ENCODE measurements around the gene KCNT1. TPM values are rescaled to one million over a fixed set of nuclear protein-coding genes. Genes with fewer than 3 reads are reported as not detected.

Gene KCNT1
- polyA plus RNA-seq, 1 experiment = not detected

DNA sequence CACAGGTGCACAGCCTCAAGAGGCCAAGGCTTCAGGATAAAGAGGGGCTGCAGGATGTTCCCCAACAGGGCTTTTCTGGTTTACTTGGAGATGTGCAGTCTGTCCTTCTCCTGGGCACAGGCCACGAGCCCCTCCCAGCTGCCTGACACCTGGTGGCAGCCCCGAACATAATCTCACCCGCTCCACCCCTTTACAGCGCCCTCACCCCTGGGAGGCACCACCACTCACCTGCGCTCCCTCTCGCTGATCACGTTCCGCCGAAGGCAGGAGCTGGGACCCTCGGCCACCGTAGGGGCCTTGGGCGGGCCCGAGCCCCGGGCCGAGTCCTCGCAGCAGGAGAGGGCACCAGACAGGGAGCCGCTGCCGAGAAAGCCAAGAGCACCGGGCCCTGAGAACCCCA lies 3.2 kb upstream of the KCNT1 start:
- POLR2A ChIA-PET = no interaction called here
- H3K27me3 ChIP-seq (ENCODE audit: control insufficient read depth, insufficient read depth, low read length) = peaks cover 8% of the 10 kb centered on the region
- H3K9me3 ChIP-seq (ENCODE audit: control insufficient read depth, insufficient read depth, low read length) = no peaks in the 10 kb centered on the region; the same call in 1 of the 2 replicates
- H3K4me3 ChIP-seq (ENCODE audit: low read depth, low read length) = no peak overlapping the region
- CTCF ChIA-PET = interaction anchor here (0.6 kb wide), 1 partner anchor 59 kb away, joined by 4 read pairs; the partner anchor contains the start of gene GLT6D1
- no peak for DNase-seq (ENCODE audit: low read depth, low spot score)
- TF ChIP-seq CTCF (IDR thresholded peaks at IDR 0.05; ENCODE audit: low read depth, low read length) = no peak
- no peak overlapping the region for H3K27ac ChIP-seq (ENCODE audit: low read depth, low read length)

GRCh38 chr9:135699440-135699839 lies 2.5 kb upstream of the KCNT1 start, which contains the start of gene SOHLH1:
Gene SOHLH1 (minus strand): TSS chr9:135699481. CDS start chr9:135699467, 14 bp downstream.
- ChIA-PET POLR2A (no interaction called here), CTCF (no interaction called here)
- Histone ChIP-seq H3K4me3 (ENCODE audit: low read depth, low read length) (no peak within 1 kb of the TSS), H3K27me3 (ENCODE audit: control insufficient read depth, insufficient read depth, low read length) (peaks cover 9% of the 10 kb centered on the region), H3K9me3 (ENCODE audit: control insufficient read depth, insufficient read depth, low read length) (no peaks in the 10 kb centered on the region; the same call in 1 of the 2 replicates), H3K27ac (ENCODE audit: low read depth, low read length) (no peak within 1 kb of the TSS)
- no peak for TF ChIP-seq CTCF (IDR thresholded peaks at IDR 0.05; ENCODE audit: low read depth, low read length)
- DNase-seq (ENCODE audit: low read depth, low spot score) = no peak

DNA sequence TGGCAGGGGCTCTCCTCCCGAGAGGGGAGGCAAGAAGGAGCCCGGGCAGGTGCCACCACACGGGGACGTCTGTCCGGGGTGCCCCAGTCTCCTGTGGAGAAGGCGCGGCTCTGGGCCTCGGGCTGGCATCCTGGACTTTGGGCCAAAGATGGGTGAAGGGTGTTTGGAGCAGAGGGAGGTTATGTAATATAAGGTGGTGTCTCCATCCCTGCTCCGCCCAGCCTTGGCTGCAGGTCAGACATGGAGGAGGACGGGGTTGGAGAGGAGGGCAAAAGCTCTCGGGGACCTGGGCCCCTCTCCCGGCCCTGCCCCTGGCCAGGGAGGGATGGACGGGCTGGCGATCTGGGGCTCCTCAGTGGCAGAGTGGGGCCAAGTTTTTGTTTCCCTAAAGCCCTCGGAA lies 1.5 kb upstream of the KCNT1 start:
- Histone ChIP-seq H3K4me3 (ENCODE audit: low read depth, low read length) (no peak overlapping the region), H3K9me3 (ENCODE audit: control insufficient read depth, insufficient read depth, low read length) (no peaks in the 10 kb centered on the region; the same call in 1 of the 2 replicates), H3K27me3 (ENCODE audit: control insufficient read depth, insufficient read depth, low read length) (peaks cover 10% of the 10 kb centered on the region), H3K27ac (ENCODE audit: low read depth, low read length) (no peak overlapping the region)
- CTCF ChIA-PET = no interaction called here
- no peak for TF ChIP-seq CTCF (IDR thresholded peaks at IDR 0.05; ENCODE audit: low read depth, low read length)
- DNase-seq (ENCODE audit: low read depth, low spot score) = no peak
- POLR2A ChIA-PET = no interaction called here

DNA sequence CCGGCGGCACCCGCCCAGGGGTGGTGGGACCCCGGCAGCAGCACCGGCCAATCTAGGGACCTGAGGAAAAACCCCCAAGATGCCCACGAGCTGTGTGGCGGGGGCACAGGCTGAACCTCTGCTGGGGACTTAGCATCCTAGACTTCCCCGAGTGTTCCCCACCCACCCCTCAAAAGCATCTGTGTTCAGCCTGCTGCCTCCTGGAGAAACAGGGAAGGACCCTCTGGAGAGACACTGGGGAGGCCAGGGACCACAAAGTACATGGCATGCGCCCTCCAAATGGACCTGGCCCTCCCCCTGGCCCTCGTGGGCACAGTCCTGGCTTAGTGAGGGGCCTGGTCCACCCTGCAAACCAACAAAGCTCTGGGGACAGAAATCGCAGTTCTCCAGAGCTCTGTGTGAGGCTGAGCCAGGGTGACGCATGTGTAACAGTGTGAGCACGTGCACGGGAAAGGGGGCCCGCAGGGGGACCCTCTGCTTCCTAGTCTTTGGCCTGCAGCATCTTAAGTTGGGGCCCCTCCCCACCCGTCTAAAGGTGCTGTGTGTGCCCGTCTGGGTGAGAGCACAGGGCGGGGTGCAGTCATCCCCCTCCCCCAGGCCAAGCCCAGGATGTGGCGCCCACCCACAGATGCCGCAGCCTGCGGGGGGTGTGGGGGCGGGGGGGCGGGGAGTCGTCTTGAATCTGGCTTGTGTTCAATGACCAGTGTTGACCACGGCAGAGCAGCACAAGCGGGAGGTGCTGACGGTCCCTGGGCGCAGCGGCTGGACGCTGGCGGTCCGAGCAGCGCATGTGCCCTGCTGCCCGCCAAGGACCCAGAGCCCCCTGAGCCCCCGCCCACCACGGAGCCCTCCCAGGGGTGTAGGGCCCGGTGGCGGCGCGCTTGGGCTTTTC lies 672 bp upstream of the KCNT1 start:
- Histone ChIP-seq H3K9me3 (ENCODE audit: control insufficient read depth, insufficient read depth, low read length) (no peaks in the 10 kb centered on the region; the same call in 1 of the 2 replicates), H3K27ac (ENCODE audit: low read depth, low read length) (no peak overlapping the region), H3K4me3 (ENCODE audit: low read depth, low read length) (peak overlapping the region; percentile 27; the same call in 1 of the 2 replicates), H3K27me3 (ENCODE audit: control insufficient read depth, insufficient read depth, low read length) (peaks cover 10% of the 10 kb centered on the region)
- no peak for TF ChIP-seq CTCF (IDR thresholded peaks at IDR 0.05; ENCODE audit: low read depth, low read length)
- no peak for DNase-seq (ENCODE audit: low read depth, low spot score)
- CTCF ChIA-PET = no interaction called here
- POLR2A ChIA-PET = no interaction called here

- ChIA-PET CTCF (interaction anchor here (1.2 kb wide), 1 partner anchor 419 kb away, joined by 3 read pairs; no protein-coding TSS in a partner anchor), POLR2A (no interaction called here)
- no peak for DNase-seq (ENCODE audit: low read depth, low spot score)
- H3K27ac ChIP-seq (ENCODE audit: low read depth, low read length) = no peak overlapping the region
- H3K9me3 ChIP-seq (ENCODE audit: control insufficient read depth, insufficient read depth, low read length) = no peaks in the 10 kb centered on the region; the same call in 1 of the 2 replicates
- H3K27me3 ChIP-seq (ENCODE audit: control insufficient read depth, insufficient read depth, low read length) = peaks cover 14% of the 10 kb centered on the region
- TF ChIP-seq CTCF (IDR thresholded peaks at IDR 0.05; ENCODE audit: low read depth, low read length) = no peak
- no peak overlapping the region for H3K4me3 ChIP-seq (ENCODE audit: low read depth, low read length)
These were observed 1.7 kb downstream of the KCNT1 start for GRCh38 chr9:135703726-135704125.

All from AG04450 (cell line).